SK-N-SH (cell line): ENCODE results near the gene ASH1L. TPM values are rescaled to one million over a fixed set of nuclear protein-coding genes. Genes with fewer than 3 reads are reported as not detected.

Source experiments
- CTCF ChIA-PET: fragments of 300-600, 350-600 bp; formaldehyde crosslinking; extraction: SDS; loops from one replicate; lab custom pipeline; 2021; lab: Yijun Ruan, JAX
- POLR2A ChIA-PET: fragments of 350-600 bp; sonication (Branson Sonifier 250); formaldehyde crosslinking; extraction: SDS; loops from one replicate; lab custom pipeline; 2020; ENCODE audit warnings: antibody characterized with exemption, inconsistent platforms; lab: Yijun Ruan, JAX
- DNase-seq: peaks from one replicate; pipeline ENCODE4 v3.0.0; 2012
- H2AFZ ChIP-seq: fragments of 200-600 bp; sonication (generic); 2 replicates; pipeline ENCODE4 v1.8.1; 2016; ENCODE audit warnings: antibody characterized with exemption, mild to moderate bottlenecking, low read depth
- H3F3A ChIP-seq: fragments of 200-600 bp; sonication (generic); replicated peaks from 2 replicates; pipeline ENCODE3; 2016; ENCODE audit warnings: antibody characterized with exemption, mild to moderate bottlenecking; ENCODE audit not compliant: insufficient read depth
- H3K27ac ChIP-seq, 2 experiments: fragments of 200-500 bp in 1 of 2; fragments of 200-600 bp in 1 of 2; sonication (Bioruptor generic) in 1 of 2; sonication (generic), shearing (Covaris generic) in 1 of 2; 2 replicates each; pipeline versions ENCODE4 v1.5.1 to v1.6.1; 2014 to 2016; ENCODE audit warnings: low read depth in 2 of 2, inconsistent platforms in 1 of 2, low read length in 1 of 2, mild to moderate bottlenecking in 1 of 2, mixed read lengths in 1 of 2
- H3K27me3 ChIP-seq: fragments of 200-600 bp; sonication (generic), shearing (Covaris generic); 2 replicates; pipeline ENCODE4 v1.6.1; 2016; ENCODE audit warnings: mixed run types; ENCODE audit not compliant: insufficient read depth
- H3K36me3 ChIP-seq, 2 experiments: fragments of 200-500 bp in 1 of 2; fragments of 200-600 bp in 1 of 2; sonication (Bioruptor generic) in 1 of 2; sonication (generic) in 1 of 2; replicated peaks in 1 of 2; 2 replicates each; pipeline versions ENCODE3 to v1.5.1; 2014 to 2016; ENCODE audit warnings: low read length in 1 of 2, mild to moderate bottlenecking in 1 of 2; ENCODE audit not compliant: insufficient read depth in 2 of 2, control insufficient read depth in 1 of 2
- H3K4me1 ChIP-seq, 2 experiments: fragments of 200-500 bp in 1 of 2; fragments of 200-600 bp in 1 of 2; sonication (Bioruptor generic) in 1 of 2; sonication (generic), shearing (Covaris generic) in 1 of 2; 2 replicates each; pipeline versions ENCODE4 v1.5.1 to v1.6.1; 2014 to 2016; ENCODE audit warnings: low read depth in 1 of 2, low read length in 1 of 2, mixed run types in 1 of 2; ENCODE audit not compliant: insufficient read depth in 2 of 2, control insufficient read depth in 1 of 2
- H3K4me2 ChIP-seq: fragments of 200-600 bp; sonication (generic), shearing (Covaris generic); 2 replicates; pipeline ENCODE4 v1.6.1; 2017; ENCODE audit warnings: mixed run types
- H3K4me3 ChIP-seq, 2 experiments: fragments of 200-500 bp in 1 of 2; fragments of 200-600 bp in 1 of 2; sonication (Bioruptor generic) in 1 of 2; sonication (generic), shearing (Covaris generic) in 1 of 2; 2 replicates each; pipeline versions ENCODE4 v1.5.1 to v1.8.1; 2014 to 2016; ENCODE audit warnings: low read depth in 2 of 2, inconsistent platforms in 1 of 2, low read length in 1 of 2, mild to moderate bottlenecking in 1 of 2, mixed read lengths in 1 of 2, moderate library complexity in 1 of 2
- H3K79me2 ChIP-seq: fragments of 200-600 bp; sonication (generic); 2 replicates; pipeline ENCODE4 v1.8.1; 2017; ENCODE audit warnings: mild to moderate bottlenecking; ENCODE audit not compliant: insufficient read depth
- H3K9ac ChIP-seq: fragments of 200-600 bp; sonication (generic); 2 replicates; pipeline ENCODE4 v1.6.1; 2017; ENCODE audit warnings: mixed run types
- H3K9me2 ChIP-seq: fragments of 200-600 bp; sonication (generic); 2 replicates; pipeline ENCODE4 v1.6.1; 2017; ENCODE audit warnings: mixed run types
- H3K9me3 ChIP-seq: fragments of 200-600 bp; sonication (generic); 2 replicates; pipeline ENCODE4 v1.6.1; 2017; ENCODE audit warnings: mixed run types, mild to moderate bottlenecking, moderate library complexity
- H4K20me1 ChIP-seq: fragments of 200-600 bp; sonication (generic); 2 replicates; pipeline ENCODE4 v1.6.1; 2017; ENCODE audit warnings: mild to moderate bottlenecking, mixed run types; ENCODE audit not compliant: insufficient read depth
- FOXJ3 ChIP-seq: sonication (generic); formaldehyde crosslinking; IDR thresholded peaks from 2 replicates; pipeline ENCODE4 v1.5.1; 2020; ENCODE audit warnings: mild to moderate bottlenecking, missing genetic modification reagents
- JUND ChIP-seq: IDR thresholded peaks from 2 replicates; pipeline ENCODE4 v1.4.0; 2012
- MEF2A ChIP-seq: IDR thresholded peaks from 2 replicates; pipeline ENCODE4 v1.4.0; 2012; ENCODE audit warnings: low read depth, borderline replicate concordance
- NFIC ChIP-seq: IDR thresholded peaks from 2 replicates; pipeline ENCODE4 v1.4.0; 2012; ENCODE audit warnings: borderline replicate concordance
- POLR2AphosphoS5 ChIP-seq: IDR thresholded peaks from 2 replicates; pipeline ENCODE4 v1.6.1; 2012; ENCODE audit warnings: low read depth, low read length
- RCOR1 ChIP-seq: fragments of 150-350 bp; IDR thresholded peaks from 2 replicates; pipeline ENCODE4 v1.6.1; 2017; ENCODE audit warnings: antibody characterized with exemption, low read length
- SMC3 ChIP-seq: IDR thresholded peaks from 2 replicates; pipeline ENCODE4 v1.6.1; 2012; ENCODE audit warnings: low read depth, low read length, improper control_type of control experiment
- YY1 ChIP-seq: IDR thresholded peaks from 2 replicates; pipeline ENCODE4 v1.4.0; 2012; ENCODE audit warnings: low read depth, mild to moderate bottlenecking
- WGBS: methylation state at CpG from one replicate; pipeline ENCODE4 v1.1.6; 2017; ENCODE audit warnings: low lambda C conversion rate; 5-methylcytosine and 5-hydroxymethylcytosine counted together
- polyA plus RNA-seq, 3 experiments: library from polyadenylated mRNA; depleted of rRNA; stranded (reverse); fragments of >200 nt; gene quantifications; 2 replicates each; pipeline ENCODE4 v1.2.3, GENCODE V29; 2012
- TF ChIP-seq, protein P1 (sequence below): IDR thresholded peaks from 2 replicates; pipeline ENCODE4 v1.6.1; 2012; ENCODE audit warnings: mild to moderate bottlenecking, low read depth, low read length, moderate library complexity
- TF ChIP-seq, protein P2 (sequence below): fragments of 150-350 bp; IDR thresholded peaks from 2 replicates; pipeline ENCODE4 v1.6.1; 2017; ENCODE audit warnings: antibody characterized with exemption, low read length, low read depth, borderline replicate concordance
- TF ChIP-seq, protein P3 (sequence below): IDR thresholded peaks from 2 replicates; pipeline ENCODE4 v1.4.0; 2012; ENCODE audit warnings: low read depth, borderline replicate concordance

Gene ASH1L
- polyA plus RNA-seq, 1 of the 3 experiments (the other 2 are of a cell fraction), result 13.4 TPM

- Histone ChIP-seq H3K4me2 (no peak overlapping the region), H3K4me3 (no peak overlapping the region), H3K9ac (no peak overlapping the region), H4K20me1 (peaks cover 4% of the 10 kb centered on the region; the same call in 1 of the 2 replicates), H3K27me3 (no peaks in the 10 kb centered on the region), H3K27ac (no peak overlapping the region), H3K9me2 (no peaks in the 10 kb centered on the region), H3K79me2 (peaks cover 42% of the 10 kb centered on the region), H3F3A (peaks cover 3% of the 10 kb centered on the region), H2AFZ (no peak overlapping the region), H3K4me1 (peaks cover 0 to 7% of the 10 kb centered on the region in 2 experiments; a peak in 1 of 4 replicates), H3K36me3 (peaks cover 27 to 50% of the 10 kb centered on the region in 2 experiments), H3K9me3 (no peaks in the 10 kb centered on the region)
- CTCF ChIA-PET, result no interaction called here
- 90% methylated on average over 2 of the region's 2 CpGs for WGBS
- POLR2A ChIA-PET, result no interaction called here
- DNase-seq, result no peak
- TF ChIP-seq, protein P1, sequence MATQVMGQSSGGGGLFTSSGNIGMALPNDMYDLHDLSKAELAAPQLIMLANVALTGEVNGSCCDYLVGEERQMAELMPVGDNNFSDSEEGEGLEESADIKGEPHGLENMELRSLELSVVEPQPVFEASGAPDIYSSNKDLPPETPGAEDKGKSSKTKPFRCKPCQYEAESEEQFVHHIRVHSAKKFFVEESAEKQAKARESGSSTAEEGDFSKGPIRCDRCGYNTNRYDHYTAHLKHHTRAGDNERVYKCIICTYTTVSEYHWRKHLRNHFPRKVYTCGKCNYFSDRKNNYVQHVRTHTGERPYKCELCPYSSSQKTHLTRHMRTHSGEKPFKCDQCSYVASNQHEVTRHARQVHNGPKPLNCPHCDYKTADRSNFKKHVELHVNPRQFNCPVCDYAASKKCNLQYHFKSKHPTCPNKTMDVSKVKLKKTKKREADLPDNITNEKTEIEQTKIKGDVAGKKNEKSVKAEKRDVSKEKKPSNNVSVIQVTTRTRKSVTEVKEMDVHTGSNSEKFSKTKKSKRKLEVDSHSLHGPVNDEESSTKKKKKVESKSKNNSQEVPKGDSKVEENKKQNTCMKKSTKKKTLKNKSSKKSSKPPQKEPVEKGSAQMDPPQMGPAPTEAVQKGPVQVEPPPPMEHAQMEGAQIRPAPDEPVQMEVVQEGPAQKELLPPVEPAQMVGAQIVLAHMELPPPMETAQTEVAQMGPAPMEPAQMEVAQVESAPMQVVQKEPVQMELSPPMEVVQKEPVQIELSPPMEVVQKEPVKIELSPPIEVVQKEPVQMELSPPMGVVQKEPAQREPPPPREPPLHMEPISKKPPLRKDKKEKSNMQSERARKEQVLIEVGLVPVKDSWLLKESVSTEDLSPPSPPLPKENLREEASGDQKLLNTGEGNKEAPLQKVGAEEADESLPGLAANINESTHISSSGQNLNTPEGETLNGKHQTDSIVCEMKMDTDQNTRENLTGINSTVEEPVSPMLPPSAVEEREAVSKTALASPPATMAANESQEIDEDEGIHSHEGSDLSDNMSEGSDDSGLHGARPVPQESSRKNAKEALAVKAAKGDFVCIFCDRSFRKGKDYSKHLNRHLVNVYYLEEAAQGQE, result no peak
- TF ChIP-seq SMC3 (no peak), NFIC (no peak)
- TF ChIP-seq, protein P2, sequence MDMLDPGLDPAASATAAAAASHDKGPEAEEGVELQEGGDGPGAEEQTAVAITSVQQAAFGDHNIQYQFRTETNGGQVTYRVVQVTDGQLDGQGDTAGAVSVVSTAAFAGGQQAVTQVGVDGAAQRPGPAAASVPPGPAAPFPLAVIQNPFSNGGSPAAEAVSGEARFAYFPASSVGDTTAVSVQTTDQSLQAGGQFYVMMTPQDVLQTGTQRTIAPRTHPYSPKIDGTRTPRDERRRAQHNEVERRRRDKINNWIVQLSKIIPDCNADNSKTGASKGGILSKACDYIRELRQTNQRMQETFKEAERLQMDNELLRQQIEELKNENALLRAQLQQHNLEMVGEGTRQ, result no peak
These were observed 80.8 kb downstream of the ASH1L start for GRCh38 chr1:155481741-155482241.

DNA sequence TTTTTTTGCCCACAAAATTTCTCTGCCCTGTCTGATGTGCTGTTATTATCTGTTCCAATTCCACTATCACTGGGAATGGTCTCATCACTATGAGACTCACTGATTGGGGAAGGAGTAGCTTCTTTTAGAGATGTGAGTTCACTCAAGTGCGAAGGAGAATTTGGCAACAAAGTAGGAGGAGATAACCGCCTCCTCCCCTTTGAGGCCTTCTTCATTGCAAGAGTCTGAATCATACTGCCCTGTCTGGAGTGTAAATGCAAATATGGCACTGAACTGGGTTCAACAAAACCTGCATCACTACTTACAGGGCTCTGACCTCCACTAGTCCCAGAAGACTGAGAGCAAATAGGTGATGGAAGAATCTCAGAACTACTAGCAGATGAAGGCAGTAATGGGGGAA is 83.4 kb downstream of the ASH1L start:
- H3K4me2 ChIP-seq, result no peak overlapping the region
- no peaks in the 10 kb centered on the region for H3K9me3 ChIP-seq
- WGBS, result 91% methylated on average over 2 of the region's 2 CpGs
- no peak overlapping the region for H3K27ac ChIP-seq
- H3K9me2 ChIP-seq, result no peaks in the 10 kb centered on the region
- CTCF ChIA-PET, result no interaction called here
- 0 out of 2 replicates have a peak, but pooled peaks cover 4% of the 10 kb centered on the region for H4K20me1 ChIP-seq
- no peak overlapping the region for H3K9ac ChIP-seq
- no peaks in the 10 kb centered on the region for H3K27me3 ChIP-seq
- no peak overlapping the region for H2AFZ ChIP-seq
- peaks cover 7% of the 10 kb centered on the region in 2 experiments; a peak in 2 of 4 replicates for H3K4me1 ChIP-seq
- TF ChIP-seq POLR2AphosphoS5, result no peak
- TF ChIP-seq MEF2A, result no peak
- no peak for TF ChIP-seq NFIC
- peak; percentile 31; the same call in 1 of the 2 replicates for TF ChIP-seq JUND
- TF ChIP-seq, protein P3, sequence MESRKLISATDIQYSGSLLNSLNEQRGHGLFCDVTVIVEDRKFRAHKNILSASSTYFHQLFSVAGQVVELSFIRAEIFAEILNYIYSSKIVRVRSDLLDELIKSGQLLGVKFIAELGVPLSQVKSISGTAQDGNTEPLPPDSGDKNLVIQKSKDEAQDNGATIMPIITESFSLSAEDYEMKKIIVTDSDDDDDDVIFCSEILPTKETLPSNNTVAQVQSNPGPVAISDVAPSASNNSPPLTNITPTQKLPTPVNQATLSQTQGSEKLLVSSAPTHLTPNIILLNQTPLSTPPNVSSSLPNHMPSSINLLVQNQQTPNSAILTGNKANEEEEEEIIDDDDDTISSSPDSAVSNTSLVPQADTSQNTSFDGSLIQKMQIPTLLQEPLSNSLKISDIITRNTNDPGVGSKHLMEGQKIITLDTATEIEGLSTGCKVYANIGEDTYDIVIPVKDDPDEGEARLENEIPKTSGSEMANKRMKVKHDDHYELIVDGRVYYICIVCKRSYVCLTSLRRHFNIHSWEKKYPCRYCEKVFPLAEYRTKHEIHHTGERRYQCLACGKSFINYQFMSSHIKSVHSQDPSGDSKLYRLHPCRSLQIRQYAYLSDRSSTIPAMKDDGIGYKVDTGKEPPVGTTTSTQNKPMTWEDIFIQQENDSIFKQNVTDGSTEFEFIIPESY, result no peak
- no peak for TF ChIP-seq YY1
- no peak for TF ChIP-seq RCOR1
- TF ChIP-seq FOXJ3 (CRISPR knock-in tag), result no peak
- TF ChIP-seq, all 33 proteins: peak for 1
- POLR2A ChIA-PET, result interaction anchor here (0.6 kb wide), 1 partner anchor 129 kb away, joined by 3 read pairs; no protein-coding TSS in a partner anchor
- Histone ChIP-seq H3F3A (no peaks in the 10 kb centered on the region), H3K36me3 (peaks cover 31 to 50% of the 10 kb centered on the region in 2 experiments), H3K79me2 (peaks cover 46% of the 10 kb centered on the region), H3K4me3 (no peak overlapping the region)
- no peak for DNase-seq
